HG02970 (cell line): ENCODE data around the gene GFI1B.
A peak's percentile ranks its signal among the peaks of the same experiment; 100 is the strongest.
"Not testable (repeated sequence)": the region's sequence is repeated elsewhere in the genome, so short reads cannot be mapped to it uniquely, and the experiment has no call there.

Source experiments
- ATAC-seq: cut with Tn5 transposase; IDR thresholded peaks from one replicate; pipeline ENCODE4 v1.9.1; 2021; ENCODE audit warnings: mild to moderate bottlenecking, moderate library complexity, moderate number of reproducible peaks; ENCODE audit not compliant: unreplicated experiment, low FRiP score

The GFI1B gene

GRCh38 chr9:132965478-132965877 is 13.0 kb upstream of the GFI1B start:
- ATAC-seq = no peak

GRCh38 chr9:132967908-132968307 is 10.6 kb upstream of the GFI1B start:
- not testable (repeated sequence) for ATAC-seq

GRCh38 chr9:132969783-132970182 is 8.7 kb upstream of the GFI1B start:
- ATAC-seq = no peak

- ATAC-seq = no peak
Observed at GRCh38 chr9:132970324-132971062, 8.0 kb upstream of the GFI1B start.

GRCh38 chr9:132973166-132973565 is 5.3 kb upstream of the GFI1B start:
- no peak for ATAC-seq

GRCh38 chr9:132973713-132974112 is 4.8 kb upstream of the GFI1B start:
- ATAC-seq = no peak

DNA sequence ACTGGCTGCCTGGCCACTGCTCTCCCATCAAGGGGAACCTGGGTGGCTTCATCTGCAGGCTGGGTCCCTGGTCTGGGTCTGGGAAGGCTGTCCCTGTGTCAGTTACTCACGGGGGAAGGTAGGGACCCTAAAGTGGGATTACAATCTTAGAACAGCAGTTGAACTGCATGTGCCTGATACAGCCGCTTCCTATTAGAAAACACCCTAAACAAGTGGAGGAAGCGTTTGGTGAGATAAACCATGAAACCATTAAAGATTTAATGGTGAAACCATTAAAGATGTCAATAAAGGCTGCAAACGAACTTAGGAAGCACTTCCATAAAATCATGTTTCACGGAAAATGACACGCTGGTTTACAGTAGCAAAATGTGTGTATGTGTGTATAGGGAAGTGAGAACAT is 2.5 kb upstream of the GFI1B start:
- no peak for ATAC-seq

GRCh38 chr9:132976571-132976970 is 1.9 kb upstream of the GFI1B start:
- ATAC-seq = no peak

GRCh38 chr9:132978112-132978450 is 413 bp upstream of the GFI1B start:
- no peak for ATAC-seq

DNA sequence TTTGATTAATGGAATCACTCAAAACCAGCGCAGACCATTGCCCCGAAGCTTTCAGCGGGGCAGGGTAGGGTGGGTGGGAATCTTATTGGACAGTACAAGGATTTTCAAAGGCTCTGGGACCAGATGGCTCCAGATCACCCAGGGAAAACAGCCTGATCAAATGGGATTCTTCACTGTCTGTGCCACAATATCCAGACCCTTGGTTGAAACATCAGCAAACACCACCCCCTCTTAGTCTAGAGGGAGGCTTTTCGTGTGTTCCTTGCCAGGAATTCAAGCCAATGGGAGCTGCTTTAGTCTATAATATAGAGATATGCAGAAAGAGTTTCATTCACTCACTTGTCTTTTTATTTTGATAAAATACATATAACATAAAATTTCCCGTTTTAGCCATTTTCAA is 1.7 kb downstream of the GFI1B start:
- no peak for ATAC-seq

DNA sequence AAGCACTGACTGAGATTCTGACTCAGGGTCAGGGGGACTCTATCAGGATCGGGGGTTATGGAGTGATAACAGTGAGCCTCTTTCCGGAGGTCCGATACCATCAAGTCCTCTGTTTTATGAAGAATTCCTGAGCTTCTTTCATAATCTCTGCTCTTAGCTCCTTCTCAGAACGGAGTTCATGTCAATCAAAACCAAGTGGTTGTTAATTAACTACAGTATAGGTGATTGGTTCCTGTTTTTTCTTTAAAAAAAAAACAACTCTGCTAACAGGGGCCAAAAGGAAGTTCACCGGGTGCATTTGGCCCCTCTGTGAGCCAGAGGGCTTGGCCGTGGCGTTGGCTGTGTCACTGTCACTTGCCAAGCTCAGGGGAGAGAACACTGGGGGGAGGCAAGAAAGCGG is 4.0 kb downstream of the GFI1B start:
- ATAC-seq = peak; percentile 50

GRCh38 chr9:132983491-132984201 is 5.2 kb downstream of the GFI1B start:
- no peak for ATAC-seq

DNA sequence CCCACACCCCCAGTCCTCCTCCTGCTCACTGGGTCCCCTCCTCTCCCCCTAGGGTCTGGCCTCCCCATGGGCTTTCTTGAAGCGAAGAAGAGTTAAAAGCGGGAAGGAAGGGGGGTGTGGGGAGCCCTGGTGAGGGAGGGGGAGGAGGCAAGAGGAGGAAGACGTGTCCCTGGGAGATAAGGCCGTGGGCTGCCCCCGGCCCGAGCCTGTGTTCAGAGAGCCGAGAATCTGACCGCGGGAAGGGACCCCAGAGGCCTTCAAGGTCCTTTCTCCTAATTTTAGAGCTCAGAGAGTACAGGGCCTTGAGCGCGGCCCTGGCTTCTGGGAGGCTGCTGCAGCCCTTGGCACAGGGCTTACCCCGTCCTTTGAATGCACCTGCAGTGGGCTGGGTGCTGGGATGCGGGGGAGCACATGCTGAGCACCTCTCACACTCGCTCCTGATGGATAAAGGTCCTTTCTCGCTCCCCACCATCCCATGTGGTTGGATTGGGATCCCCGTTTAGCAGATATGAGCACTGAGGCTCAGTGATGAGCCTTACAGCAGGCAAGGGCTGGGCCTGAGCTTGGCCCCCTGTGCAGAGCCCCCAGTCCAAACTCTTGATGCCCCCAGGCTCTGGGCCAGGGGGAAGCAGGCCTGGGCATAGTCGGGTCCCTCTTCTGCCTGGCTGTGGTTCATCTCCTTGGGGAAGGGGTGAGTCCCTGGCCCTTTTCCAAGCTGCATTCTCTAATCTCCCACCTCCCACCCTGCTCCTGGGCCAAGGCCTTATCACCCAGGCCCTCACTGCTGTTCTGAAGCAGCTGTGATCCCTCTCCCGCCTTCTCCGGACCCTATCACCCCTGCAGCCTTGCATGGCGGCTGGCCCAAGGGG is 5.9 kb downstream of the GFI1B start:
- no peak for ATAC-seq

DNA sequence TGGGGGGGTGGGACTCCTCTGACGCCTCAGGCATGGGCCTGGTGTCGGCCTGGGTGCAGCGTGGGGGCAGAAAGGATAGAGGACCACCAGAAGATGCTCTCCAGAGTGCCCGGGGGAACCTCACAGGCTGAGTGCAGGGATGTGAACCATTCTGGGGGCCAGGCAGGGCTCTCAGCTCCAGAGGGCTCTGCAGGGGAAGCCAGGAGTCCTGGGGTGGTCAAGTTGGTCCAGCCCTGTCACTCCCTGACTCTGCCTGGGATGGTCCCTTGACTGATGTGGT is 6.5 kb downstream of the GFI1B start:
- ATAC-seq = no peak

- no peak for ATAC-seq
Observed at GRCh38 chr9:132985489-132985888, 7.0 kb downstream of the GFI1B start.

GRCh38 chr9:132986114-132986513 is 7.6 kb downstream of the GFI1B start:
- ATAC-seq = no peak

GRCh38 chr9:132986640-132987620 is 8.4 kb downstream of the GFI1B start:
- no peak for ATAC-seq

DNA sequence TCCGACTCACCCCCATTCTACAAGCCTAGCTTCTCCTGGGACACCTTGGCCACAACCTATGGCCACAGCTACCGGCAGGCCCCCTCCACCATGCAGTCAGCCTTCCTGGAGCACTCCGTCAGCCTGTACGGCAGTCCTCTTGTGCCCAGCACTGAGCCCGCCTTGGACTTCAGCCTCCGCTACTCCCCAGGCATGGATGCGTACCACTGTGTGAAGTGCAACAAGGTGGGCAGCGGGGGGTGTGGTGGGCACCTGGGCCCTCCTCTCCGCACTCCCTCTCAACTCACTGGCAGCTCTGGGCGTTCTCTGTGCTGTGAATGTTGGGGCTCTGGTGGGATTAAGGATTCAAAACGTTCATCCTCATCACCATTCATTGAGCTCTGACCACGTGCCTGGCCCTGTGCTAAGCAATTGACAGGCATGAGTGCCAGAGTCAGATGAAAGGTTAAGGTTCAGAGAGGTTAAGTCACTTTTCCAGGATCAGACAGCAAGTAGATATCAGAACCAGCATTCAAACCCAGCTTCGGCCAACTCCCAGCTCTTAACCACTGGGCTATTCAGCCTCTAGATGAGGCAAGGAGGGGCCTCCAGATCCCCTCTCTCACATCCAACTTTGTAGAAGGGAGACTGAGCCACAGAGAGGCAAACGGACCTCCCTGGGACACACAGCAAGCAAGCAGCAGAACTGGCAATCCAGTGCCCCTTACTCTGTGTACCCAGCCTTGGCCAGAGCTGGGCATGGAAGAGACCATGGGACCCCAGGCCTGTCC is 9.9 kb downstream of the GFI1B start:
- ATAC-seq = no peak

- no peak for ATAC-seq
Observed at GRCh38 chr9:132989014-132989310, 10.5 kb downstream of the GFI1B start.
